GM18861 (cell line): ENCODE measurements around the gene DGKD.
"Not testable (repeated sequence)": the region's sequence is repeated elsewhere in the genome, so short reads cannot be mapped to it uniquely, and the experiment has no call there.

ENCODE experiments used
- ATAC-seq: cut with Tn5 transposase; IDR thresholded peaks from one replicate; pipeline ENCODE4 v1.9.1; 2021; ENCODE audit not compliant: unreplicated experiment

The DGKD gene

DNA sequence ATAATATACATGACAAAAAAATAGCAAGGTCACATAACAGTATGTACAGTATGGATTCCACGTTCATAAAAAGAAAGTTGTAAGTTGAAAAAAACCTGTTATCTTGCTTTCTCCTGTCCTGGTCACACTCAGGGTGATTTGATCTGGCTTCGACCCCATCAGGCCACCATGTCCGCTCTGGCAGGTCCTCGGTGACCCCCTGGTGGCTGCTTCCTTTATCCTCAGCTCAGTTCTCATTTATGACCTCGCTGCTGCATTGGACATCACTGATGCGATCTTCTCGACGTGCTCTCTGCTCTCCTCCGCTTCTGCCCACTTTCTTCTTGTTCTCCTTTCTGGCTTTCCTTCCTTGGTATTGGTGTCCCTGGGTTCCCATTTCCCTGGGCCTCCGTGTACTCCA, 29.7 kb downstream of the DGKD start:
- ATAC-seq: no peak

DNA sequence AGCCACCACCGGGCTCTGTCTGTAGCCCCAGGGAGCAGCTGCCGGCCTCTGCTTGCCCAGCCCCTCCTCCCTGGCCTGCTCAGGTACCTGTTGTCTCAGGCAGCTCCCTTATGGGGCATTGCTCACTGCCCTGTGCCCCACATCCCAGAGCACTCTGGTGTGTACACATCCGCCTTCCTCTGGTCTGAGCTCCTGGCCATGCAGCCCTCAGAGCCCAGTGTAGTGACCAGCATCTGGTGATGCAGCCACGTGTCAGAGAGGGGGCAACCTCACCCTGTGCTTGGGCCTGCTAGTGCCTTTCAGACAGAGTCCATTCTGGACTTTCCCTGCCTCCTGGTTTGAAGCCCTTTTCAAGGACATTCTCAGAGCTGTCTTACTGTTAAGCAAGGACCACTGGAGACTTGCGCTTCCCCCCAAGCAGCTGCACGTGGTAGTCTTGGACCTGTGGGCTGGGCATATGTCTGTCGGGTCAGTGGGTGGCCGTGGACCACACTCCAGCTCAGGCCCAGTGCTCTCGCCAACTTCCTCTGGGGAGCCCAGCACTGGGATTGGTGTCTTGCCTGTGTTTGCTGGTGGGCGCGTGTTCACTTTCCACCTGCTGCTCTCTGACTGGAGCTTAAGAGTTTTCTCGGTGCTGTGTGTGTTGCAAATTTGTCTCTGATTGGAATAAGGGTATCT, 30.7 kb downstream of the DGKD start:
- peak; percentile 5 for ATAC-seq

DNA sequence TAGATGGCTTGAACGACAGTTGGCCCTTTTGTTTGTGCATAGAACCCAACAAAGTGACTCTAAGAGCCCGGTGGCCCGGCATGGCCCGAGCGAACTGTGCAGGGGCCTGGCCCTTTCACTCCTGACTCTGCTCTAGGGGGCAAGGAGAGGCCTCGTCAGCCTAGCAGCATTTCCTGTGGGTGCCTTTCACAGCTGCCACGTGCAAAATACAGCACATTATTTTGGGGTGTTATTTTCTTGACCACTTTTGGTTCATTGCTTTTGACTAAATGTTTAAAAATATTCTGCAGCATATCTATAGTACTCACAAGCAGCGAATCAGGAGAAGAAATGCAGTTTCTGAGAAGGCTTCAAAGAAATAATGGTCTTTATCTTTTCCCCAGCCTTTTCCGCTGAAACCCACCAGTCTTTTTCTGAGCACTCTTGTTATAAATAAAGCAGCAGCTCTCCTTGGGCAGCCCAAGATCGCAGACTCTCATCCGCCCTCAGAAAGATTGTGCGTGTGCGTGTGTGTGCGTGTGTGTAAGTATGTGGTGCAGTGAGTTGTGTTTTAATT, 31.3 kb downstream of the DGKD start:
- ATAC-seq: peak; percentile 42

- no peak for ATAC-seq
Measured at GRCh38 chr2:233386382-233387041, 32.2 kb downstream of the DGKD start.

- ATAC-seq: no peak
Measured at GRCh38 chr2:233387225-233387624, 32.9 kb downstream of the DGKD start.

- no peak for ATAC-seq
Measured at GRCh38 chr2:233387667-233388528, 33.6 kb downstream of the DGKD start.

DNA sequence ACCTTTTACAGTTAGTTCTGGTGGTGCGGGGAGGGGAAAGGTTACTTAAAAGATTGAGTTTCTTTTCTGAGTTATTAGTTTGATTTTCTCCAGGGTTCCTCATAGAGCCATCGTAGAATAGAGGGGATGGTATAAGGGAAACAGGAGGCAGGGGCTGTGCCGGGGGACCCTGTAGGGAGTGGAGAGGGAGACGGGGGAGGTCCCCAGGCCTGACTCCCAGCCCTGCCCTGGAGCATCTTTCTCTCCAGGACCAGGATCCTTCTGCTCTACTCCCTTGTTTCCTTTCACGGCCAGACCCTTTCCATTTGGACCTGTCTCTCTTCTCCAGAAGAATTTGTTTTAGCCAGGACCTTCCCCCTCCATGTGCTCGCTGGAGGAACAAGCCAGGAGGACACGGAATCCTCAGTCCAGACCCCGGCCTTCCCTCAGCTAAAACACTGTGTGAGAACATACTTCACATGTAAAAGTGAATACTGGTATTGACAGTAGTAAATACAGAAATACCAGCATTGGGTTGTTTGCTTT, 35.4 kb downstream of the DGKD start:
- no peak for ATAC-seq

DNA sequence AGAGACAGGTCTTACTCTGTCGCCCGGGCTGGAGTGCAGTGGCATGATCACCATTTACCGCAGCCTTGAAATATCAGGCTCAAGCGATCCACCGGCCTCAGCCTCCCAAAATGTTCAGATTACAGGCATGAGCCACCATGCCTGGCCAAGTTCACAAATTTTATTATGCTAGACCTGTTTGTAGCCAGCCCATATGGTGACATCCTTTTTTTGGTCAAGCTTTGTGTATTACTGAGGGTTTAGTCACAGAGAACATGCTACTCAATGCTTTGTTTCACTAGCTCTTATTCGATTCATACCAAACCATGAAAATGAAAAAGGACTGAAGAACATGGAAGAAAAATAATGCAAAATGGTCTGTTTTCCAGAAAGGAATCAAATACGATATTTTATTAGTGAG, 41.4 kb downstream of the DGKD start:
- ATAC-seq: no peak

GRCh38 chr2:233396726-233397665, 42.7 kb downstream of the DGKD start:
- not testable (repeated sequence) for ATAC-seq

DNA sequence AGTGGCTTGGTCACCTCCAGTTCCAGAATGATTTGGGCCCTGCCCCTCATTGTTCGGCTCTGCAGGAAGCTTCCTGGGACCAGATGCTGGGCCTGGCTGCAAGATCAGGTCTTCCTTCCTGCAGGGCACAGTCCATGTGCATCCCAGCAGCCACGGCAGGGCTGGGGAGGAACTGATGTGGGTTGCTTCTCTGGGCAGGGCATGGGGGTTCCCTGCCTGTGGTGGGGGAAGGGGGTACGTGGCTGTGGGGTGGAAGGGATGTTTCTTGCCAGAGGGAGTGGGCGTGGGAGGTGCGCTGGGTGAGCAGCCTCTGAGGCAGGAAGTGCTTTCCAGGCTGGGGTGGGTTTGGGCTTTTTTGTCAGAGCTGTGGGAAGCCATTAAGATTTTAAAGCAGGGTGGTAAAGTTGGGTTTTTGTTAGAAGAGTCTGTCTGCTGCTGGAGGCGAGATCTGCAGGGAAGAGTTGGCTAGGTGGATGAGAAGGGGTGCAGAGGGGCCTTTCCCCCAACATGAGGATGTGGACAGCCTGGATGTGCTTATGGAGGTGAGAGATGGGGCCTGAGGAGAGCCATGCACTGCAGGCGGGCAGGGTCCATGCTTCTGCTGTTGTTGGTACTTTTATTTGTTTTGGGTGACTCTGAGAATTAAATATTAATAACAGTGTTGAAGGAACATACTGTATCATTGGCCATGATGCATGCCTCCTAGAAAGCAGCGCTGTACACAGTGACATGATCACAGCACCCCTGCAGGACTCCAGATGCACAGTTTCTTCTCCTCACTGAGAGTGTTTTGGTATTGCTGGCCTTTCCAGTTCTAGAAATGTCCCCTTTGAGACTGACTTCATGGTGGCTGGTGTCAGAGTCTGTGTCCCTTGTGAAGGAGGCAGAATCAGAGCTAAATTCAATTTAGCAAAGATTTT, 45.3 kb downstream of the DGKD start:
- no peak for ATAC-seq

DNA sequence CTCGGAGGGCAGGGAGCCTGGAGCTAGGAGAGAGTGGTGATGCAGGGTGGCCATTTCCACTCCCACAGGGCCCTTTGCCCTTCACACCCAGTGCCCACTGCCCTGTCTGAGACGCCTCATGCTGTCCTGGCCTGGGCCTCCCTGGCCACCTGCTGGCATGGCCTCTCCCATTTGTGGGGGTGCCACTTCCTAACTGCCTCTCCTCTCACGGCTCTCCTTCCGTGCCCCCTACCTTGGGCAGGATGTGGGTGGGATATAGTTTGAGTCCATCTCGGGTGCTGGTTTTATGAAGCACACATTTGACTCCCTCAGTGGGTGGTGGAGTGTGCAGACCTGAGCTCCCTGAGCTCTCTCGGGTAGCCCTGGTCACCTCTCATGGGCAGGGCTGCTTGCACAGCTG, 46.0 kb downstream of the DGKD start:
- no peak for ATAC-seq

DNA sequence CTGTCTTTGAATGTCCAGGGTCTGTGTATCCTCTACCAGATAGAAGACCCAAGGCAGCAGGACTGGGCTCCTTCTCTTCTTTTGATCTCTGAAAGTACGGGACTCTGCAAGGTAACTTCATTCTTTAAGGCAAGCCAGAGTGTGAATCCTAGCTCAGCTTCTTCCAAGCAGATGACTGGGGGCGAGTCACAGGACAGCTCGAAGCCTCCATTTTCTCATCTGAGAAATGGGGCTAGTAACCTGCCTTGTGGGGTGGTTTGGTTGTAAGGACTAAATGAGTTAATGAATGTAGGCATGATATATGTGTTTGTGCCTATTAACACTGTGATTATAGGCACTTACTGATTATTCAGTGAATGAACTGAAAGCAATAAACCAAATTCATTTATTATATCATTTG, 46.7 kb downstream of the DGKD start:
- no peak for ATAC-seq

GRCh38 chr2:233402346-233402745, 48.1 kb downstream of the DGKD start:
- no peak for ATAC-seq

- ATAC-seq: no peak
Measured at GRCh38 chr2:233402789-233403188, 48.5 kb downstream of the DGKD start.

GRCh38 chr2:233404222-233404621, 49.9 kb downstream of the DGKD start:
- ATAC-seq: peak; percentile 54

DNA sequence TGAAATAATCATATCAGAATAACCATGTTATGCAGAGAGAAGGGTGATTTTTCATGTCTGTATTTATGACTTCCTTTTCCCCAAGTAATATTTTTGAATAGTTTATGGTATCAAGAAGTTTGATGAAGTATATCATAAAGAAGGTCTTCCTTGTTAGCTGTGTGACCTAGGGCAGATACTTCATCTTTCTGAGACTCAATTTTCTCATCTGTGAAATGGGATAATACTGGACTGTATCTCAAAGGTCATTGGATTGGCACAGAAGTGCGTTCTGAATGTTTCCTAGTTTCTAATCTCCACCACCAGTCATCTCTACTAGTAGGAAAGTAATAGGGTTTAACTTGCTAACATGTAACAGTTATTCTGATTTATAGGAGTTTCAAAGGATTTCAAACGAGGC, 52.6 kb downstream of the DGKD start:
- ATAC-seq: no peak

DNA sequence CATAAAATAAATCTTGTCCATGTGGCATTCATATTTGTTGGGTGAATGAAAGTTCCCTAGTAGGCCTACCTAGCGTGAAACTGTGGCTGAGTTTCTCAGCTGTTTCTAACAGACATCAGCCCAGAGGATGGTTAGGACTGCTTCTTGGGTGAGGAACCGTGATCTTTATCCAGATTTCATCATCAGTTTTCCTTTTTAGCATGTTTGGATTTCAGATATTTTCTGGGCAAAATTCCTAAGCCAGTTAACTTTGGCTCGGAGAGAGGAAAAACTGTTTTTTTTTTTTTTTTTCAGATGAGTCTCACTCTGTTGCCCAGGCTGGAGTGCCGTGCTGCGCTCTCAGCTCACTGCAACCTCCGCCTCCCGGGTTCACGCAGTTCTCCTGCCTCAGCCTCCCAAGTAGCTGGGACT, 53.5 kb downstream of the DGKD start:
- ATAC-seq: no peak

DNA sequence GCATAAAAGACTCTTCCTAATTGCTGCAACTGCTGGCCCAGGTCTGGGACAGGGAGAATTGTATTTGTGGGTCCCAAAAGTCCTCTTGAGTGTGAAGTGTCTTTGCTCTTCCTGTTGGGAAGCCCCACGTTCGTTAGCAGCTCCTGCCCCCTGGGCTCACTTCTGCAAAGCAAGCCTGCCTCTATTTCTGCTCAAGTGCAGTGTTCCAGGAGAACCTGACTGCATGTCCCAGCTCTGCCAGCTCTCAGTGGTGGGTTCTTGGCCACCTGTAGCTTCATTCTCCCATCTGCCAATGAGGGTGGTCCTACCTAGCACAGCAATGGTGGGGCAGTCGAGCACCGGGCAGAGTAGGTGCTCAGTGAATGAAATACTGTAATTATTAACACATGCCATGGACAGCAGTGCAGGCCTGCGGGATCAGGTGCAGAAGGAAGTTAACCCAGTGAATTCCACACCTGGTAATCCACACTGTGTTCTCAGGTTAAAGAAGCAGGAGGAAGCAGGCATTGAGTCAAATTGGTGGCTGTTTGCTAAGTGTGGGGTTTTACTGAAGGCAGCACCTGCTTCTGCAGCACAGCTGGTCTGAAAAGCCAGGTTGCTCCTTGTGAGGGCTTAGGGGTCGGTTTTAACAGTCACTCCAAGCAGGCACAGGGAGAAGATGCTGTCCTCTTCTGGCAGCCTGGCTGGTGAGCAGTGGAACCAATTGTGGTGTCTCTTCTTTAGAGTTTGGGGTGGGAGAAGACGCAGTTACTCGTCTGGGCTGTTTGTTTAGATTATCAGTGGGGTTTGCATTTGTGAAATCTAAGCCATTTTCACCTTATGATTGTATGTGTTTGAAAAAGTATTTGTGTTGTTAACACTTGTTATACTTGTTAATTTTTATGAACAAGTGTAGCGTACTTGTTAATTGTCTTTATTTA, 54.3 kb downstream of the DGKD start:
- no peak for ATAC-seq
